Keratinocyte (primary cell): Measurements from ENCODE around the gene TTLL5. TPM values are rescaled to one million over a fixed set of nuclear protein-coding genes. Genes with fewer than 3 reads are reported as not detected.

Experiments used
- DNase-seq: peaks from one replicate; pipeline ENCODE4 v3.0.0-alpha.2; 2011; ENCODE audit warnings: low read depth, missing footprints, low spot score
- FAIRE-seq: peaks from 2 replicates; lab custom pipeline; 2011; peaks lifted over from hg19 to GRCh38; lab: Jason Lieb, UNC
- H2AFZ ChIP-seq: 2 replicates; pipeline ENCODE4 v1.6.0; 2012; ENCODE audit warnings: low read length, control low read depth, inconsistent platforms; ENCODE audit not compliant: control insufficient read depth
- H3K27ac ChIP-seq: 2 replicates; pipeline ENCODE4 v1.5.1; 2011; ENCODE audit warnings: low read length; ENCODE audit not compliant: control insufficient read depth, insufficient read depth
- H3K27me3 ChIP-seq: 3 replicates; pipeline ENCODE4 v1.6.0; 2011; ENCODE audit warnings: low read length; ENCODE audit not compliant: control insufficient read depth, insufficient read depth; ENCODE audit errors: extremely low read depth
- H3K36me3 ChIP-seq, 2 experiments: 2 replicates in 1 of 2; 3 replicates in 1 of 2; pipeline ENCODE4 v1.5.1; 2011; ENCODE audit warnings: low read length in 2 of 2, mild to moderate bottlenecking in 1 of 2; ENCODE audit not compliant: control insufficient read depth in 2 of 2, insufficient read depth in 2 of 2; ENCODE audit errors: extremely low read depth in 1 of 2
- H3K4me1 ChIP-seq: 3 replicates; pipeline ENCODE4 v1.5.1; 2011; ENCODE audit warnings: low read length; ENCODE audit not compliant: control insufficient read depth, insufficient read depth; ENCODE audit errors: extremely low read depth
- H3K4me2 ChIP-seq: 3 replicates; pipeline ENCODE4 v1.6.0; 2011; ENCODE audit warnings: low read depth, low read length; ENCODE audit not compliant: control insufficient read depth, insufficient read depth; ENCODE audit errors: extremely low read depth
- H3K4me3 ChIP-seq, 3 experiments: fragments of 200-600 bp in 1 of 3; sonication (generic) in 1 of 3; 2 replicates in 2 of 3; 3 replicates in 1 of 3; pipeline ENCODE4 v1.5.1; 2011 to 2016; ENCODE audit warnings: low read length in 3 of 3, mild to moderate bottlenecking in 3 of 3, control low read depth in 2 of 3, inconsistent platforms in 1 of 3, low read depth in 1 of 3, mixed read lengths in 1 of 3, mixed run types in 1 of 3, moderate library complexity in 1 of 3; ENCODE audit not compliant: control insufficient read depth in 2 of 3, insufficient read depth in 2 of 3; ENCODE audit errors: extremely low read depth in 1 of 3
- H3K79me2 ChIP-seq: 2 replicates; pipeline ENCODE4 v1.6.0; 2012; ENCODE audit warnings: low read length; ENCODE audit not compliant: control insufficient read depth, insufficient read depth
- H3K9ac ChIP-seq: 3 replicates; pipeline ENCODE4 v1.6.0; 2011; ENCODE audit warnings: low read length; ENCODE audit not compliant: control insufficient read depth, insufficient read depth; ENCODE audit errors: extremely low read depth
- H3K9me1 ChIP-seq: 3 replicates; pipeline ENCODE4 v1.6.0; 2011; ENCODE audit warnings: low read length; ENCODE audit not compliant: control insufficient read depth, insufficient read depth; ENCODE audit errors: extremely low read depth
- H3K9me3 ChIP-seq: 2 replicates; pipeline ENCODE4 v1.5.1; 2012; ENCODE audit warnings: low read depth, low read length; ENCODE audit not compliant: control insufficient read depth
- H4K20me1 ChIP-seq: 3 replicates; pipeline ENCODE4 v1.6.0; 2011; ENCODE audit warnings: low read length; ENCODE audit not compliant: control insufficient read depth, insufficient read depth; ENCODE audit errors: extremely low read depth
- CTCF ChIP-seq, 3 experiments: IDR thresholded peaks in 1 of 3; conservative IDR thresholded peaks in 1 of 3; optimal IDR thresholded peaks in 1 of 3; 2 replicates in 2 of 3; 3 replicates in 1 of 3; pipeline versions ENCODE3 to v1.5.1; 2011; ENCODE audit warnings: low read length in 3 of 3, mild to moderate bottlenecking in 3 of 3, moderate library complexity in 2 of 3, control low read depth in 1 of 3, inconsistent platforms in 1 of 3; ENCODE audit not compliant: insufficient read depth in 2 of 3; ENCODE audit errors: extremely low read depth in 1 of 3
- EZH2 ChIP-seq: IDR thresholded peaks from one replicate; pipeline ENCODE4 v1.6.1; 2012; ENCODE audit warnings: inconsistent platforms, mild to moderate bottlenecking, low read length, moderate library complexity
- dilution Hi-C: fragments of 300-500 bp; cut with MboI; formaldehyde crosslinking; loops from one replicate; pipeline ENCODE4 v1.7.0; 2020; ENCODE audit warnings: low sequenced_read_pairs; ENCODE audit not compliant: extremely low pct_ligation_motif_present
- polyA plus RNA-seq, 5 experiments: library from polyadenylated mRNA; depleted of rRNA in 3 of 5; stranded (reverse) in 3 of 5; stranded (forward) in 1 of 5; unstranded in 1 of 5; fragments of >200 nt; gene quantifications; 1 replicate in 1 of 5; 2 replicates in 3 of 5; 3 replicates in 1 of 5; pipeline versions ENCODE4 v1.2.1 to v1.2.3, GENCODE V29; 2011 to 2012; ENCODE audit warnings: missing spikeins in 2 of 5, low read depth in 1 of 5, low replicate concordance in 1 of 5

TTLL5 gene
- polyA plus RNA-seq, 1 donor (not counting 4 experiments of a cell fraction or from before 2014, with no cell fraction given): 20.7 TPM

GRCh38 chr14:75990297-75990696 lies 329.3 kb downstream of the TTLL5 start:
- no peaks in the 10 kb centered on the region for H3K27me3 ChIP-seq
- dilution Hi-C loops: no loop called here
- H3K9me1 ChIP-seq: no peaks in the 10 kb centered on the region
- no peak overlapping the region for H3K4me3 ChIP-seq
- H3K36me3 ChIP-seq: peaks cover 4 to 15% of the 10 kb centered on the region in 2 experiments
- H4K20me1 ChIP-seq: no peaks in the 10 kb centered on the region
- no peak overlapping the region for H2AFZ ChIP-seq
- H3K9ac ChIP-seq: no peak overlapping the region
- no peaks in the 10 kb centered on the region for H3K9me3 ChIP-seq
- FAIRE-seq: no peak
- TF ChIP-seq EZH2 (no peak), CTCF (optimal IDR thresholded peaks at IDR 0.05 in 1 of 3, IDR thresholded peaks at IDR 0.05 in 1 of 3, conservative IDR thresholded peaks at IDR 0.05 in 1 of 3; ENCODE audit: extremely low read depth in 1 of 3, insufficient read depth in 2 of 3, low read length in 3 of 3) (no peak)
- no peak for DNase-seq
- H3K4me1 ChIP-seq: peaks cover 12% of the 10 kb centered on the region
- no peak overlapping the region for H3K27ac ChIP-seq
- H3K4me2 ChIP-seq: no peak overlapping the region
- peaks cover 10% of the 10 kb centered on the region for H3K79me2 ChIP-seq

- Histone ChIP-seq H3K9me1 (no peaks in the 10 kb centered on the region), H3K4me2 (no peak overlapping the region), H3K79me2 (peaks cover 1% of the 10 kb centered on the region), H3K27me3 (no peaks in the 10 kb centered on the region), H2AFZ (no peak overlapping the region), H3K27ac (no peak overlapping the region), H4K20me1 (no peaks in the 10 kb centered on the region), H3K36me3 (peaks cover 7 to 16% of the 10 kb centered on the region in 2 experiments), H3K9me3 (no peaks in the 10 kb centered on the region), H3K9ac (no peak overlapping the region), H3K4me1 (peaks cover 5% of the 10 kb centered on the region), H3K4me3 (no peak overlapping the region)
- TF ChIP-seq EZH2 (no peak), CTCF (optimal IDR thresholded peaks at IDR 0.05 in 1 of 3, IDR thresholded peaks at IDR 0.05 in 1 of 3, conservative IDR thresholded peaks at IDR 0.05 in 1 of 3; ENCODE audit: extremely low read depth in 1 of 3, insufficient read depth in 2 of 3, low read length in 3 of 3) (no peak)
- dilution Hi-C loops: no loop called here
- DNase-seq (no peak), FAIRE-seq (no peak)
Observed at GRCh38 chr14:75991753-75992152, 330.7 kb downstream of the TTLL5 start.
